Measurements from ENCODE around the gene SV2B. TPM values are rescaled to one million over a fixed set of nuclear protein-coding genes. Genes with fewer than 3 reads are reported as not detected.

Gene SV2B
- total RNA-seq, 1 experiment from 2014 or later: not detected

- BruUV-seq (replicated peaks): no TSS peak
- RAD21 ChIA-PET (ENCODE audit: low non-redundant PET in 1 of 2, low total read pairs in 2 of 2, uncharacterized antibody in 2 of 2, unreplicated experiment in 2 of 2): no interaction called here
These were observed 4.1 kb downstream of the SV2B start for GRCh38 chr15:91104111-91104510.

GRCh38 chr15:91108421-91108820, 8.4 kb downstream of the SV2B start:
- Histone ChIP-seq H3K36me3 (ENCODE audit: control insufficient read depth in 1 of 2, insufficient read depth in 2 of 2, low read length in 2 of 2) (no peaks in the 10 kb centered on the region), H4K20me1 (ENCODE audit: insufficient read depth) (no peaks in the 10 kb centered on the region), H3K27me3 (ENCODE audit: insufficient read depth, low read length) (peaks cover 27% of the 10 kb centered on the region), H3K27ac (ENCODE audit: low read depth, low read length) (no peak overlapping the region), H3K9me3 (ENCODE audit: control insufficient read depth in 1 of 2, insufficient read depth in 1 of 2, low read depth in 1 of 2, low read length in 2 of 2) (no peaks in the 10 kb centered on the region), H2AFZ (ENCODE audit: low read depth, low read length, poor library complexity, severe bottlenecking) (no peak overlapping the region), H3K4me3 (replicated peaks in 1 of 2; ENCODE audit: low read depth in 1 of 2, low read length in 2 of 2) (no peak overlapping the region), H3K9ac (ENCODE audit: low read length) (no peak overlapping the region), H3K4me2 (ENCODE audit: low read length) (no peak overlapping the region), H3K79me2 (ENCODE audit: insufficient read depth, low read length) (no peaks in the 10 kb centered on the region), H3K4me1 (ENCODE audit: control insufficient read depth in 1 of 2, insufficient read depth in 2 of 2, low read length in 2 of 2) (no peaks in the 10 kb centered on the region), H3K9me2 (ENCODE audit: insufficient read depth) (no peaks in the 10 kb centered on the region)
- ATAC-seq (no peak), DNase-seq (ENCODE audit: low read depth, low spot score) (no peak)
- TF ChIP-seq EGR1 (IDR thresholded peaks at IDR 0.05; ENCODE audit: low read depth) (no peak), FOSL1 (IDR thresholded peaks at IDR 0.05; ENCODE audit: low read depth) (no peak), EZH2phosphoT487 (IDR thresholded peaks at IDR 0.05; ENCODE audit: borderline replicate concordance) (no peak), POLR2A (IDR thresholded peaks at IDR 0.05; ENCODE audit: borderline replicate concordance, extremely low read depth, insufficient read depth, insufficient read length) (no peak), MAX (IDR thresholded peaks at IDR 0.05) (no peak), CTCF (IDR thresholded peaks at IDR 0.05 in 2 of 3, conservative IDR thresholded peaks at IDR 0.05 in 1 of 3; ENCODE audit: borderline replicate concordance in 1 of 3, insufficient read depth in 1 of 3, low read depth in 2 of 3, low read length in 2 of 3) (no peak), TCF7L2 (IDR thresholded peaks at IDR 0.05; ENCODE audit: borderline replicate concordance, extremely low read depth, insufficient read depth, insufficient read length) (no peak), YY1 (IDR thresholded peaks at IDR 0.05; ENCODE audit: extremely low read depth, insufficient replicate concordance, low read depth, low read length) (no peak)
- CTCF ChIA-PET: no interaction called here
- intact Hi-C loops (cut with micrococcal nuclease): no loop called here
- RAD21 ChIA-PET (ENCODE audit: low non-redundant PET in 1 of 2, low total read pairs in 2 of 2, uncharacterized antibody in 2 of 2, unreplicated experiment in 2 of 2): no interaction called here
- POLR2A ChIA-PET: no interaction called here
- BruUV-seq (replicated peaks): no TSS peak

More at GRCh38 chr15:91104111-91104510, 4.1 kb downstream of the SV2B start:
- Histone ChIP-seq H3K9ac (ENCODE audit: low read length) (no peak overlapping the region), H3K27ac (ENCODE audit: low read depth, low read length) (no peak overlapping the region), H3K9me3 (ENCODE audit: control insufficient read depth in 1 of 2, insufficient read depth in 1 of 2, low read depth in 1 of 2, low read length in 2 of 2) (no peaks in the 10 kb centered on the region), H4K20me1 (ENCODE audit: insufficient read depth) (no peaks in the 10 kb centered on the region), H2AFZ (ENCODE audit: low read depth, low read length, poor library complexity, severe bottlenecking) (no peak overlapping the region), H3K4me2 (ENCODE audit: low read length) (no peak overlapping the region), H3K36me3 (ENCODE audit: control insufficient read depth in 1 of 2, insufficient read depth in 2 of 2, low read length in 2 of 2) (no peaks in the 10 kb centered on the region), H3K4me1 (ENCODE audit: control insufficient read depth in 1 of 2, insufficient read depth in 2 of 2, low read length in 2 of 2) (no peaks in the 10 kb centered on the region), H3K79me2 (ENCODE audit: insufficient read depth, low read length) (no peaks in the 10 kb centered on the region), H3K9me2 (ENCODE audit: insufficient read depth) (no peaks in the 10 kb centered on the region), H3K4me3 (replicated peaks in 1 of 2; ENCODE audit: low read depth in 1 of 2, low read length in 2 of 2) (no peak overlapping the region), H3K27me3 (ENCODE audit: insufficient read depth, low read length) (peaks cover 47% of the 10 kb centered on the region)
- TF ChIP-seq RAD21 (IDR thresholded peaks at IDR 0.05; ENCODE audit: low read depth): no peak
- TF ChIP-seq ZFX (IDR thresholded peaks at IDR 0.05): no peak
- no peak for TF ChIP-seq ELF1 (IDR thresholded peaks at IDR 0.05; ENCODE audit: borderline replicate concordance, low read depth)
- TF ChIP-seq SRF (IDR thresholded peaks at IDR 0.05; ENCODE audit: low read depth): no peak
- TF ChIP-seq FOSL1 (IDR thresholded peaks at IDR 0.05; ENCODE audit: low read depth): no peak
- ChIA-PET CTCF (no interaction called here), POLR2A (no interaction called here)
- ATAC-seq (no peak), DNase-seq (ENCODE audit: low read depth, low spot score) (no peak)
- intact Hi-C loops (cut with micrococcal nuclease): no loop called here
